Fibroblast of lung (primary cell): Measurements from ENCODE around the gene RARRES1.

ENCODE experiments used
- CTCF ChIP-seq, 2 donors: IDR thresholded peaks in 1 of 2; conservative IDR thresholded peaks in 1 of 2; 1 replicate in 1 of 2; 2 replicates in 1 of 2; pipeline ENCODE4 v1.5.1; 2011 to 2012; ENCODE audit warnings: low read length in 2 of 2, control low read depth in 1 of 2, inconsistent platforms in 1 of 2, low read depth in 1 of 2, mild to moderate bottlenecking in 1 of 2
- EZH2 ChIP-seq: IDR thresholded peaks from 2 replicates; pipeline ENCODE4 v1.5.1; 2012; ENCODE audit warnings: low read length, control low read depth, mild to moderate bottlenecking; ENCODE audit errors: missing control alignments

- TF ChIP-seq CTCF (conservative IDR thresholded peaks at IDR 0.05 in 1 of 2, IDR thresholded peaks at IDR 0.05 in 1 of 2; ENCODE audit: low read depth in 1 of 2, low read length in 2 of 2) = no peak
- no peak for TF ChIP-seq EZH2
Measured at GRCh38 chr3:158651192-158651591, 81.1 kb downstream of the RARRES1 start.
